ENCODE data around the gene RIMBP2.

DNA sequence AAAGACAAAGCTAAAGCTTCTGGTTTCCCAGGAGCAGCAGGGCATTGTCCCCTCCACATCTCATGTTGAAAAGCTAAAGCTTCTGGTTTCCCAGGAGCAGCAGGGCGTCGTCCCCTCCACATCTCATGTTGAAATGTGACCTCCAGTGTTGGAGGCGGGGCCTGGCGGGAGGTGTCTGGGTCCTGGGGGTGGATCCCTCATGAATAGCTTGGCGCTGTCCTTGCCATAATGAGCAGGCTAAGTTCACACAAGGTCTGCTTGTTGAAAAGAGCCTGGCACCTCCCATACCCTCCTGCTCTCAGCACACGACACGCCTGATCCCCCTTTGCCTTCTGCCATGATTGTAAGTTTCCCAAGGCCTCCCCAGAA is 254.7 kb downstream of the RIMBP2 start:
- no peak for TF ChIP-seq MYC (IDR thresholded peaks at IDR 0.05; ENCODE audit: low read depth, low read length)
- TF ChIP-seq, protein P1, sequence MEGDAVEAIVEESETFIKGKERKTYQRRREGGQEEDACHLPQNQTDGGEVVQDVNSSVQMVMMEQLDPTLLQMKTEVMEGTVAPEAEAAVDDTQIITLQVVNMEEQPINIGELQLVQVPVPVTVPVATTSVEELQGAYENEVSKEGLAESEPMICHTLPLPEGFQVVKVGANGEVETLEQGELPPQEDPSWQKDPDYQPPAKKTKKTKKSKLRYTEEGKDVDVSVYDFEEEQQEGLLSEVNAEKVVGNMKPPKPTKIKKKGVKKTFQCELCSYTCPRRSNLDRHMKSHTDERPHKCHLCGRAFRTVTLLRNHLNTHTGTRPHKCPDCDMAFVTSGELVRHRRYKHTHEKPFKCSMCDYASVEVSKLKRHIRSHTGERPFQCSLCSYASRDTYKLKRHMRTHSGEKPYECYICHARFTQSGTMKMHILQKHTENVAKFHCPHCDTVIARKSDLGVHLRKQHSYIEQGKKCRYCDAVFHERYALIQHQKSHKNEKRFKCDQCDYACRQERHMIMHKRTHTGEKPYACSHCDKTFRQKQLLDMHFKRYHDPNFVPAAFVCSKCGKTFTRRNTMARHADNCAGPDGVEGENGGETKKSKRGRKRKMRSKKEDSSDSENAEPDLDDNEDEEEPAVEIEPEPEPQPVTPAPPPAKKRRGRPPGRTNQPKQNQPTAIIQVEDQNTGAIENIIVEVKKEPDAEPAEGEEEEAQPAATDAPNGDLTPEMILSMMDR (IDR thresholded peaks at IDR 0.05; ENCODE audit: low read depth, low read length) = no peak
- TF ChIP-seq POLR2A (IDR thresholded peaks at IDR 0.05; ENCODE audit: extremely low read depth, insufficient read length) = no peak
